ENCODE results near the gene MUC3A. TPM values are rescaled to one million over a fixed set of nuclear protein-coding genes. Genes with fewer than 3 reads are reported as not detected.
A peak's percentile ranks its signal among the peaks of the same experiment; 100 is the strongest.

MUC3A gene
- polyA plus RNA-seq, 1 of the 3 experiments (the other 2 are of a cell fraction), result 0.03 TPM

DNA sequence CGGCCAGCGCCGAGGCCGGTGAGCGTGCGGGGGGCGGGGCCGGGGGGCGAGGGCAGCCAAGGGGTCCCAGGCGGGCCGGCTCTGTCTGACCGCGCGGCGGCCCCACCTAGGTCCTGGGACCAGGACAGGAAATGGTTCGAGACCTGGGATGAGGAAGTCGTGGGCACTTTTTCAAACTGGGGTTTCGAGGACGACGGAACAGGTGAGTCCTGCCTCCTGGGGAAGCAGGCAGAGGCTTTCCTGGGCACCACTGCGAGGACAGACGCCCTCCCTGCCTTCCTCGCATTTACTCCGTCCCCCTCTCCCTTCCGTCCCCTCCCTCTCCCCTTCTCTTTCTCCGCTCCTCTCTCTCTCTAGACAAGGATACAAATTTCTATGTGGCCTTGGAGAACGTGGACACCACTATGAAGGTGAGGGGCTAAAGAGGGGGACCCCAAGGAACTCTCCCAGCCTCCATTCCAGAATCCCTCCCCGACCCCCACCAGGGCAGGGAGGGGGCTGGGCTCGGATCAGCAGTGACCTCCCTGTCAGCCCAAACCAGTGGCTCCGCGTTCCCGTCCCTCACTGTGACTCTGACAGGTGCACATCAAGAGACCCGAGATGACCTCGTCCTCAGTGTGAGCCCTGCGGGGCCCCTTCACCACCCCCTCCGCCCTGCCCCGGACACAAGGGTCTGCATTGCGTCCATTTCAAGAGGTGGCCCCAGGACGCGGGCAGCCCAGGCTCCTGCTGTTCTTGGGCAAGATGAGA lies 17.4 kb downstream of the MUC3A start:
- Histone ChIP-seq H4K20me1 (ENCODE audit: insufficient read depth) (no peaks in the 10 kb centered on the region), H3K4me3 (ENCODE audit: low read depth in 2 of 2, low read length in 1 of 2) (peak overlapping the region in 1 of 2 experiments; percentile 54; a peak in 2 of 4 replicates), H3F3A (replicated peaks; ENCODE audit: insufficient read depth) (no peaks in the 10 kb centered on the region), H3K79me2 (ENCODE audit: insufficient read depth) (no peaks in the 10 kb centered on the region), H3K9me2 (no peaks in the 10 kb centered on the region), H3K4me1 (ENCODE audit: control insufficient read depth in 1 of 2, insufficient read depth in 2 of 2, low read depth in 1 of 2, low read length in 1 of 2) (peaks cover 0 to 7% of the 10 kb centered on the region in 2 experiments; a peak in 1 of 4 replicates), H3K4me2 (peak overlapping the region; percentile 41; the same call in 1 of the 2 replicates), H2AFZ (ENCODE audit: low read depth) (no peak overlapping the region), H3K9me3 (no peaks in the 10 kb centered on the region), H3K27me3 (ENCODE audit: insufficient read depth) (peaks cover 96% of the 10 kb centered on the region), H3K27ac (ENCODE audit: low read depth in 2 of 2, low read length in 1 of 2) (no peak overlapping the region), H3K36me3 (replicated peaks in 1 of 2; ENCODE audit: control insufficient read depth in 1 of 2, insufficient read depth in 2 of 2, low read length in 1 of 2) (no peaks in the 10 kb centered on the region), H3K9ac (no peak overlapping the region)
- CTCF ChIA-PET, result interaction anchor here (0.7 to 3.2 kb wide), 37 partner anchors 9 to 505 kb away, joined by 3 to 21 read pairs (median 4); partner anchors contain the start of genes ACHE, MUC17, MUC3A and UFSP1
- no peak for TF ChIP-seq FOXJ3 (CRISPR knock-in tag; IDR thresholded peaks at IDR 0.05)
- TF ChIP-seq, protein P1, sequence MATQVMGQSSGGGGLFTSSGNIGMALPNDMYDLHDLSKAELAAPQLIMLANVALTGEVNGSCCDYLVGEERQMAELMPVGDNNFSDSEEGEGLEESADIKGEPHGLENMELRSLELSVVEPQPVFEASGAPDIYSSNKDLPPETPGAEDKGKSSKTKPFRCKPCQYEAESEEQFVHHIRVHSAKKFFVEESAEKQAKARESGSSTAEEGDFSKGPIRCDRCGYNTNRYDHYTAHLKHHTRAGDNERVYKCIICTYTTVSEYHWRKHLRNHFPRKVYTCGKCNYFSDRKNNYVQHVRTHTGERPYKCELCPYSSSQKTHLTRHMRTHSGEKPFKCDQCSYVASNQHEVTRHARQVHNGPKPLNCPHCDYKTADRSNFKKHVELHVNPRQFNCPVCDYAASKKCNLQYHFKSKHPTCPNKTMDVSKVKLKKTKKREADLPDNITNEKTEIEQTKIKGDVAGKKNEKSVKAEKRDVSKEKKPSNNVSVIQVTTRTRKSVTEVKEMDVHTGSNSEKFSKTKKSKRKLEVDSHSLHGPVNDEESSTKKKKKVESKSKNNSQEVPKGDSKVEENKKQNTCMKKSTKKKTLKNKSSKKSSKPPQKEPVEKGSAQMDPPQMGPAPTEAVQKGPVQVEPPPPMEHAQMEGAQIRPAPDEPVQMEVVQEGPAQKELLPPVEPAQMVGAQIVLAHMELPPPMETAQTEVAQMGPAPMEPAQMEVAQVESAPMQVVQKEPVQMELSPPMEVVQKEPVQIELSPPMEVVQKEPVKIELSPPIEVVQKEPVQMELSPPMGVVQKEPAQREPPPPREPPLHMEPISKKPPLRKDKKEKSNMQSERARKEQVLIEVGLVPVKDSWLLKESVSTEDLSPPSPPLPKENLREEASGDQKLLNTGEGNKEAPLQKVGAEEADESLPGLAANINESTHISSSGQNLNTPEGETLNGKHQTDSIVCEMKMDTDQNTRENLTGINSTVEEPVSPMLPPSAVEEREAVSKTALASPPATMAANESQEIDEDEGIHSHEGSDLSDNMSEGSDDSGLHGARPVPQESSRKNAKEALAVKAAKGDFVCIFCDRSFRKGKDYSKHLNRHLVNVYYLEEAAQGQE (IDR thresholded peaks at IDR 0.05; ENCODE audit: low read depth, low read length), result no peak
- TF ChIP-seq NFIC (IDR thresholded peaks at IDR 0.05; ENCODE audit: borderline replicate concordance), result no peak
- TF ChIP-seq, protein P2, sequence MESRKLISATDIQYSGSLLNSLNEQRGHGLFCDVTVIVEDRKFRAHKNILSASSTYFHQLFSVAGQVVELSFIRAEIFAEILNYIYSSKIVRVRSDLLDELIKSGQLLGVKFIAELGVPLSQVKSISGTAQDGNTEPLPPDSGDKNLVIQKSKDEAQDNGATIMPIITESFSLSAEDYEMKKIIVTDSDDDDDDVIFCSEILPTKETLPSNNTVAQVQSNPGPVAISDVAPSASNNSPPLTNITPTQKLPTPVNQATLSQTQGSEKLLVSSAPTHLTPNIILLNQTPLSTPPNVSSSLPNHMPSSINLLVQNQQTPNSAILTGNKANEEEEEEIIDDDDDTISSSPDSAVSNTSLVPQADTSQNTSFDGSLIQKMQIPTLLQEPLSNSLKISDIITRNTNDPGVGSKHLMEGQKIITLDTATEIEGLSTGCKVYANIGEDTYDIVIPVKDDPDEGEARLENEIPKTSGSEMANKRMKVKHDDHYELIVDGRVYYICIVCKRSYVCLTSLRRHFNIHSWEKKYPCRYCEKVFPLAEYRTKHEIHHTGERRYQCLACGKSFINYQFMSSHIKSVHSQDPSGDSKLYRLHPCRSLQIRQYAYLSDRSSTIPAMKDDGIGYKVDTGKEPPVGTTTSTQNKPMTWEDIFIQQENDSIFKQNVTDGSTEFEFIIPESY (IDR thresholded peaks at IDR 0.05; ENCODE audit: borderline replicate concordance, low read depth), result no peak
- TF ChIP-seq EZH2phosphoT487 (IDR thresholded peaks at IDR 0.05; ENCODE audit: borderline replicate concordance, low read depth), result no peak; the same call in 1 of the 2 replicates
- TF ChIP-seq MEF2A (IDR thresholded peaks at IDR 0.05; ENCODE audit: borderline replicate concordance, low read depth), result no peak
- no peak for TF ChIP-seq TEAD4 (IDR thresholded peaks at IDR 0.05; ENCODE audit: borderline replicate concordance, insufficient read depth)
- TF ChIP-seq EP300 (IDR thresholded peaks at IDR 0.05; ENCODE audit: borderline replicate concordance in 1 of 2, low read depth in 1 of 2, low read length in 1 of 2), result no peak
- TF ChIP-seq GATA2 (CRISPR knock-in tag; IDR thresholded peaks at IDR 0.05), result no peak
- TF ChIP-seq NRF1 (IDR thresholded peaks at IDR 0.05; ENCODE audit: low read depth, low read length), result no peak; the same call in 1 of the 2 replicates
- TF ChIP-seq, protein P3, sequence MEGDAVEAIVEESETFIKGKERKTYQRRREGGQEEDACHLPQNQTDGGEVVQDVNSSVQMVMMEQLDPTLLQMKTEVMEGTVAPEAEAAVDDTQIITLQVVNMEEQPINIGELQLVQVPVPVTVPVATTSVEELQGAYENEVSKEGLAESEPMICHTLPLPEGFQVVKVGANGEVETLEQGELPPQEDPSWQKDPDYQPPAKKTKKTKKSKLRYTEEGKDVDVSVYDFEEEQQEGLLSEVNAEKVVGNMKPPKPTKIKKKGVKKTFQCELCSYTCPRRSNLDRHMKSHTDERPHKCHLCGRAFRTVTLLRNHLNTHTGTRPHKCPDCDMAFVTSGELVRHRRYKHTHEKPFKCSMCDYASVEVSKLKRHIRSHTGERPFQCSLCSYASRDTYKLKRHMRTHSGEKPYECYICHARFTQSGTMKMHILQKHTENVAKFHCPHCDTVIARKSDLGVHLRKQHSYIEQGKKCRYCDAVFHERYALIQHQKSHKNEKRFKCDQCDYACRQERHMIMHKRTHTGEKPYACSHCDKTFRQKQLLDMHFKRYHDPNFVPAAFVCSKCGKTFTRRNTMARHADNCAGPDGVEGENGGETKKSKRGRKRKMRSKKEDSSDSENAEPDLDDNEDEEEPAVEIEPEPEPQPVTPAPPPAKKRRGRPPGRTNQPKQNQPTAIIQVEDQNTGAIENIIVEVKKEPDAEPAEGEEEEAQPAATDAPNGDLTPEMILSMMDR (IDR thresholded peaks at IDR 0.05), result no peak
- TF ChIP-seq POLR2AphosphoS5 (IDR thresholded peaks at IDR 0.05; ENCODE audit: low read depth, low read length), result no peak
- TF ChIP-seq, protein P4, sequence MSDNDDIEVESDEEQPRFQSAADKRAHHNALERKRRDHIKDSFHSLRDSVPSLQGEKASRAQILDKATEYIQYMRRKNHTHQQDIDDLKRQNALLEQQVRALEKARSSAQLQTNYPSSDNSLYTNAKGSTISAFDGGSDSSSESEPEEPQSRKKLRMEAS (IDR thresholded peaks at IDR 0.05; ENCODE audit: low read depth), result no peak
- POLR2A ChIA-PET, result no interaction called here
- DNase-seq, result peak; percentile 61
- WGBS (ENCODE audit: low lambda C conversion rate), result 4% methylated on average over 40 of the region's 40 CpGs
